HG03045 (cell line): Measurements from ENCODE around the gene DTX1.

Source experiments
- ATAC-seq: cut with Tn5 transposase; IDR thresholded peaks from one replicate; pipeline ENCODE4 v1.9.1; 2021; ENCODE audit warnings: mild to moderate bottlenecking, moderate library complexity; ENCODE audit not compliant: unreplicated experiment

DTX1 gene

GRCh38 chr12:113056631-113057488 is at the start of gene DTX1:
Gene DTX1, plus strand, starts transcription at chr12:113056730. Its CDS starts 1,463 bp downstream, at chr12:113058193.
- ATAC-seq, result no peak

- ATAC-seq, result no peak
These were observed 49.4 kb upstream of the DTX1 start for GRCh38 chr12:113007166-113007565.

- ATAC-seq, result no peak
These were observed 45.8 kb upstream of the DTX1 start for GRCh38 chr12:113010701-113011100.

GRCh38 chr12:113014565-113014964 is 42.0 kb upstream of the DTX1 start:
- ATAC-seq, result no peak

GRCh38 chr12:113016796-113017195 is 39.7 kb upstream of the DTX1 start:
- ATAC-seq, result no peak

- ATAC-seq, result no peak
These were observed 37.5 kb upstream of the DTX1 start for GRCh38 chr12:113019025-113019424.

- ATAC-seq, result no peak
These were observed 35.0 kb upstream of the DTX1 start for GRCh38 chr12:113021500-113021899.

GRCh38 chr12:113022563-113023297 is 33.8 kb upstream of the DTX1 start:
- no peak for ATAC-seq

- ATAC-seq, result no peak
These were observed 28.8 kb upstream of the DTX1 start for GRCh38 chr12:113027726-113028125.

GRCh38 chr12:113030875-113031525 is 25.5 kb upstream of the DTX1 start:
- ATAC-seq, result no peak

- no peak for ATAC-seq
These were observed 16.6 kb upstream of the DTX1 start for GRCh38 chr12:113039911-113040445.

GRCh38 chr12:113040722-113041171 is 15.8 kb upstream of the DTX1 start:
- no peak for ATAC-seq

GRCh38 chr12:113041560-113041959 is 15.0 kb upstream of the DTX1 start:
- no peak for ATAC-seq

- ATAC-seq, result no peak
These were observed 13.3 kb upstream of the DTX1 start for GRCh38 chr12:113043240-113043639.

GRCh38 chr12:113044516-113044915 is 12.0 kb upstream of the DTX1 start:
- no peak for ATAC-seq

GRCh38 chr12:113048716-113049127 is 7.8 kb upstream of the DTX1 start:
- no peak for ATAC-seq

- ATAC-seq, result no peak
These were observed 6.4 kb upstream of the DTX1 start for GRCh38 chr12:113049976-113050742.

GRCh38 chr12:113050795-113051194 is 5.7 kb upstream of the DTX1 start:
- no peak for ATAC-seq

GRCh38 chr12:113051759-113052158 is 4.8 kb upstream of the DTX1 start:
- no peak for ATAC-seq

- ATAC-seq, result no peak
These were observed 4.2 kb upstream of the DTX1 start for GRCh38 chr12:113052326-113052725.
